ENCODE data around the gene FLACC1.

FLACC1 gene

GRCh38 chr2:201275990-201276389, 81.2 kb downstream of the FLACC1 start:
- ATAC-seq = no peak
- TF ChIP-seq GLIS3 (CRISPR knock-in tag; IDR thresholded peaks at IDR 0.05) = no peak
- no peak for TF ChIP-seq CSDC2 (CRISPR knock-in tag; IDR thresholded peaks at IDR 0.05)
- TF ChIP-seq PPARA (CRISPR knock-in tag; IDR thresholded peaks at IDR 0.05; ENCODE audit: borderline replicate concordance) = no peak
- TF ChIP-seq ZFP3 (CRISPR knock-in tag; IDR thresholded peaks at IDR 0.05) = no peak
- TF ChIP-seq ZNF8 (CRISPR knock-in tag; IDR thresholded peaks at IDR 0.05) = no peak
- TF ChIP-seq ISL1 (CRISPR knock-in tag; IDR thresholded peaks at IDR 0.05) = no peak
- TF ChIP-seq ESRRG (CRISPR knock-in tag; IDR thresholded peaks at IDR 0.05) = no peak
- no peak for TF ChIP-seq BACH2 (CRISPR knock-in tag; IDR thresholded peaks at IDR 0.05; ENCODE audit: borderline replicate concordance)
- no peak for TF ChIP-seq ZC3H10 (CRISPR knock-in tag; IDR thresholded peaks at IDR 0.05)
- no peak for TF ChIP-seq TCF4 (CRISPR knock-in tag; IDR thresholded peaks at IDR 0.05; ENCODE audit: borderline replicate concordance)
- no peak for TF ChIP-seq SNAI2 (CRISPR knock-in tag; IDR thresholded peaks at IDR 0.05)
- TF ChIP-seq TOX (CRISPR knock-in tag; IDR thresholded peaks at IDR 0.05; ENCODE audit: borderline replicate concordance) = no peak
- TF ChIP-seq ZNF565 (CRISPR knock-in tag; conservative IDR thresholded peaks at IDR 0.05; ENCODE audit: low read depth) = no peak
- no peak for TF ChIP-seq ZFP30 (CRISPR knock-in tag; IDR thresholded peaks at IDR 0.05)
- no peak for TF ChIP-seq TSHZ2 (CRISPR knock-in tag; IDR thresholded peaks at IDR 0.05)

GRCh38 chr2:201275069-201275468, 82.1 kb downstream of the FLACC1 start:
- TF ChIP-seq TOX (CRISPR knock-in tag; IDR thresholded peaks at IDR 0.05; ENCODE audit: borderline replicate concordance) (no peak), ZFP3 (CRISPR knock-in tag; IDR thresholded peaks at IDR 0.05) (no peak), SNAI2 (CRISPR knock-in tag; IDR thresholded peaks at IDR 0.05) (no peak), BACH2 (CRISPR knock-in tag; IDR thresholded peaks at IDR 0.05; ENCODE audit: borderline replicate concordance) (no peak), ZC3H10 (CRISPR knock-in tag; IDR thresholded peaks at IDR 0.05) (no peak)
- no peak for ATAC-seq

- no peak for TF ChIP-seq PPARA (CRISPR knock-in tag; IDR thresholded peaks at IDR 0.05; ENCODE audit: borderline replicate concordance)
- TF ChIP-seq POU6F1 (CRISPR knock-in tag; IDR thresholded peaks at IDR 0.05; ENCODE audit: borderline replicate concordance, low read depth) = no peak
- no peak for TF ChIP-seq CREB5 (CRISPR knock-in tag; IDR thresholded peaks at IDR 0.05; ENCODE audit: low read depth)
- no peak for TF ChIP-seq TSHZ2 (CRISPR knock-in tag; IDR thresholded peaks at IDR 0.05)
- no peak for TF ChIP-seq GLIS3 (CRISPR knock-in tag; IDR thresholded peaks at IDR 0.05)
- TF ChIP-seq RARB (CRISPR knock-in tag; IDR thresholded peaks at IDR 0.05) = no peak
- no peak for TF ChIP-seq ZFP3 (CRISPR knock-in tag; IDR thresholded peaks at IDR 0.05)
- TF ChIP-seq ESRRG (CRISPR knock-in tag; IDR thresholded peaks at IDR 0.05) = no peak
- no peak for TF ChIP-seq OSR1 (CRISPR knock-in tag; IDR thresholded peaks at IDR 0.05)
- no peak for TF ChIP-seq ZC3H10 (CRISPR knock-in tag; IDR thresholded peaks at IDR 0.05)
- no peak for ATAC-seq
These were observed 83.7 kb downstream of the FLACC1 start for GRCh38 chr2:201273330-201273983.

GRCh38 chr2:201271917-201272316, 85.2 kb downstream of the FLACC1 start:
- no peak for ATAC-seq
- TF ChIP-seq ISL1 (CRISPR knock-in tag; IDR thresholded peaks at IDR 0.05) = no peak
- TF ChIP-seq ZNF565 (CRISPR knock-in tag; conservative IDR thresholded peaks at IDR 0.05; ENCODE audit: low read depth) = no peak
- no peak for TF ChIP-seq GLIS3 (CRISPR knock-in tag; IDR thresholded peaks at IDR 0.05)
- TF ChIP-seq ZC3H10 (CRISPR knock-in tag; IDR thresholded peaks at IDR 0.05) = no peak
- TF ChIP-seq ZFP30 (CRISPR knock-in tag; IDR thresholded peaks at IDR 0.05) = no peak
- no peak for TF ChIP-seq CSRNP3 (CRISPR knock-in tag; IDR thresholded peaks at IDR 0.05)
- no peak for TF ChIP-seq ZNF8 (CRISPR knock-in tag; IDR thresholded peaks at IDR 0.05)
- TF ChIP-seq TOX (CRISPR knock-in tag; IDR thresholded peaks at IDR 0.05; ENCODE audit: borderline replicate concordance) = no peak
- TF ChIP-seq POU6F1 (CRISPR knock-in tag; IDR thresholded peaks at IDR 0.05; ENCODE audit: borderline replicate concordance, low read depth) = no peak
- no peak for TF ChIP-seq CSDC2 (CRISPR knock-in tag; IDR thresholded peaks at IDR 0.05)
- no peak for TF ChIP-seq TCF4 (CRISPR knock-in tag; IDR thresholded peaks at IDR 0.05; ENCODE audit: borderline replicate concordance)
- no peak for TF ChIP-seq RARB (CRISPR knock-in tag; IDR thresholded peaks at IDR 0.05)
- no peak for TF ChIP-seq ESRRG (CRISPR knock-in tag; IDR thresholded peaks at IDR 0.05)

Data from SK-N-SH treated with all-trans-retinoic acid at 6 μM for 48 hours (cell line).